ENCODE measurements around the gene PARD3.

DNA sequence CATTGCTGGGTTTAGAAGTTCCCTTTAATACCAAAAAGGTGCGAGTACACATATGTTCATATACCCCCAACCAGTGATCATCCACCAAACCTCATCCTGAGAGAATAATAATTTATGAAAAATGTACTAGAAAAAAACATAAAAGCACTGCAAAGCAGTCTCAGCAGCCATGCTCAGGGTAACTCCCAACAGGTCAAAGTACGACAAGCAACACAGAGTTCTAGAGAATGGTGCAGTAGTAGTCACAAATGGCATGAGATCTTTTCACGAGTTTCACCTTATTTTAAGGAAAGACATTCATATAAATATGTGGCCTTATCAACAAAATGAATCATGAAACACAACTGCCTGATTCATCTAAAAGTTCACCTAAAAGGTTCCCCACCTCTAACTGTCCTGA, 338.5 kb downstream of the PARD3 start:
- no peak for TF ChIP-seq EZH2 (IDR thresholded peaks at IDR 0.05; ENCODE audit: low read depth)
- TF ChIP-seq, protein P1, sequence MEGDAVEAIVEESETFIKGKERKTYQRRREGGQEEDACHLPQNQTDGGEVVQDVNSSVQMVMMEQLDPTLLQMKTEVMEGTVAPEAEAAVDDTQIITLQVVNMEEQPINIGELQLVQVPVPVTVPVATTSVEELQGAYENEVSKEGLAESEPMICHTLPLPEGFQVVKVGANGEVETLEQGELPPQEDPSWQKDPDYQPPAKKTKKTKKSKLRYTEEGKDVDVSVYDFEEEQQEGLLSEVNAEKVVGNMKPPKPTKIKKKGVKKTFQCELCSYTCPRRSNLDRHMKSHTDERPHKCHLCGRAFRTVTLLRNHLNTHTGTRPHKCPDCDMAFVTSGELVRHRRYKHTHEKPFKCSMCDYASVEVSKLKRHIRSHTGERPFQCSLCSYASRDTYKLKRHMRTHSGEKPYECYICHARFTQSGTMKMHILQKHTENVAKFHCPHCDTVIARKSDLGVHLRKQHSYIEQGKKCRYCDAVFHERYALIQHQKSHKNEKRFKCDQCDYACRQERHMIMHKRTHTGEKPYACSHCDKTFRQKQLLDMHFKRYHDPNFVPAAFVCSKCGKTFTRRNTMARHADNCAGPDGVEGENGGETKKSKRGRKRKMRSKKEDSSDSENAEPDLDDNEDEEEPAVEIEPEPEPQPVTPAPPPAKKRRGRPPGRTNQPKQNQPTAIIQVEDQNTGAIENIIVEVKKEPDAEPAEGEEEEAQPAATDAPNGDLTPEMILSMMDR (conservative IDR thresholded peaks at IDR 0.05), result no peak
